ENCODE data around the gene DCXR. TPM values are rescaled to one million over a fixed set of nuclear protein-coding genes. Genes with fewer than 3 reads are reported as not detected.

DCXR gene
- total and polyA plus RNA-seq, 4 experiments from 2014 or later: 65.9 to 164 (median 92.9) TPM

GRCh38 chr17:82018152-82018988 lies 19.1 kb downstream of the DCXR start:
- peak overlapping the region in 2 of 7 donors; percentile 11 to 15 for H3K27ac Mint-ChIP-seq
- ChIA-PET POLR2A (ENCODE audit: partially characterized antibody) (interaction anchor here (1.2 to 1.7 kb wide), 2 partner anchors 41 to 59 kb away, joined by 4 read pairs; partner anchors contain the start of gene ASPSCR1), CTCF (ENCODE audit: partially characterized antibody) (interaction anchor here (1.4 to 7.5 kb wide), 5 partner anchors 9 to 64 kb away, joined by 3 to 81 read pairs (median 5); partner anchors contain the start of genes ASPSCR1 and NOTUM)
- peak overlapping the region in 2 of 8 donors; percentile 3 to 59 for H3K4me3 Mint-ChIP-seq
- H3K9me3 Mint-ChIP-seq: no peaks in the 10 kb centered on the region
- Histone ChIP-seq H3K27me3 (ENCODE audit: insufficient read depth, low read length) (no peaks in the 10 kb centered on the region), H3K4me1 (ENCODE audit: insufficient read depth, low read length) (peaks cover 19% of the 10 kb centered on the region), H3K4me3 (ENCODE audit: low read length in 2 of 2) (no peak overlapping the region), H3K27ac (ENCODE audit: low read depth, low read length) (no peak overlapping the region), H3K9me3 (ENCODE audit: control insufficient read depth in 1 of 2, low read length in 2 of 2) (no peaks in the 10 kb centered on the region), H3K36me3 (ENCODE audit: insufficient read depth, low read length) (no peaks in the 10 kb centered on the region)
- intact Hi-C loops (cut with micrococcal nuclease): no loop called here
- DNase-seq: no peak
- peaks cover 3 to 22% (median 15%) of the 10 kb centered on the region in 4 donors for H3K4me1 Mint-ChIP-seq
- H3K27me3 Mint-ChIP-seq: no peaks in the 10 kb centered on the region
- H3K36me3 Mint-ChIP-seq: peaks cover 3% of the 10 kb centered on the region in 2 donors

DNA sequence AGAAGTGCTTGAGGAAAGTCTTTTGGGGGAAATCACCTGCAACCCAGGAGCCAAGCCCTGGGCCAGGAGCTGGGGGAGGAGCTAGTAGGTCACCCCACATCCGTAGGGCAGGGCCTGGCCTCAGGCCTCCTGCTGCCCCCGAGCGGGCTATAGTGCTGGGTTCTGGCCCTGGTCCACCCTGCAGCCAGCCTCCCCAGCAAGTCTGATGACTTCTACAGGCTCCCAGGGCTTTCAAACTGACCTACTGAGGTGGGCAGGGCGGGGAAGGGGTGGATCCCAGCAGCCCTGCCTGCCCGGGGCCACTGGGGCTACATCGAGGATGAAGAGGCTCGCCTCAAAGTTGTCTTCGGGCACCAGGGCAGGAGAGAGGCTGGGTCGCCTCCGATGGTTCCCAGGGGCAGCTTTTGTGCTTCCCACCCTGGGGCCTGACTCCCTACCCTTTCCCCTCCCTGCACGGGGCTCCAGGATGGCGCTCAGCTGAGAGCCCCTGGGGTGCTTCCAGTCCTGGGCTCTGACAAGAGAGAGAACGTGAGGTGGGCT lies 19.8 kb downstream of the DCXR start:
- Mint-ChIP-seq H3K9me3 (no peaks in the 10 kb centered on the region), H3K27me3 (no peaks in the 10 kb centered on the region), H3K4me1 (peaks cover 3 to 19% (median 13%) of the 10 kb centered on the region in 4 donors), H3K4me3 (no peak overlapping the region), H3K36me3 (peaks cover 0 to 3% of the 10 kb centered on the region in 2 donors), H3K27ac (no peak overlapping the region)
- intact Hi-C loops (cut with micrococcal nuclease): no loop called here
- ChIA-PET CTCF (ENCODE audit: partially characterized antibody) (interaction anchor here (1.4 to 7.5 kb wide), 2 partner anchors 14 to 58 kb away, joined by 3 to 81 read pairs; partner anchors contain the start of gene NOTUM), POLR2A (ENCODE audit: partially characterized antibody) (interaction anchor here (0.6 to 1.7 kb wide), 3 partner anchors 21 to 58 kb away, joined by 3 to 4 read pairs (median 4); partner anchors contain the start of gene ASPSCR1)
- H3K4me1 ChIP-seq (ENCODE audit: insufficient read depth, low read length): peaks cover 19% of the 10 kb centered on the region
- no peak overlapping the region for H3K4me3 ChIP-seq (ENCODE audit: low read length in 2 of 2)
- DNase-seq: no peak
- no peaks in the 10 kb centered on the region for H3K9me3 ChIP-seq (ENCODE audit: control insufficient read depth in 1 of 2, low read length in 2 of 2)
- no peak overlapping the region for H3K27ac ChIP-seq (ENCODE audit: low read depth, low read length)
- no peaks in the 10 kb centered on the region for H3K36me3 ChIP-seq (ENCODE audit: insufficient read depth, low read length)
- no peaks in the 10 kb centered on the region for H3K27me3 ChIP-seq (ENCODE audit: insufficient read depth, low read length)

DNA sequence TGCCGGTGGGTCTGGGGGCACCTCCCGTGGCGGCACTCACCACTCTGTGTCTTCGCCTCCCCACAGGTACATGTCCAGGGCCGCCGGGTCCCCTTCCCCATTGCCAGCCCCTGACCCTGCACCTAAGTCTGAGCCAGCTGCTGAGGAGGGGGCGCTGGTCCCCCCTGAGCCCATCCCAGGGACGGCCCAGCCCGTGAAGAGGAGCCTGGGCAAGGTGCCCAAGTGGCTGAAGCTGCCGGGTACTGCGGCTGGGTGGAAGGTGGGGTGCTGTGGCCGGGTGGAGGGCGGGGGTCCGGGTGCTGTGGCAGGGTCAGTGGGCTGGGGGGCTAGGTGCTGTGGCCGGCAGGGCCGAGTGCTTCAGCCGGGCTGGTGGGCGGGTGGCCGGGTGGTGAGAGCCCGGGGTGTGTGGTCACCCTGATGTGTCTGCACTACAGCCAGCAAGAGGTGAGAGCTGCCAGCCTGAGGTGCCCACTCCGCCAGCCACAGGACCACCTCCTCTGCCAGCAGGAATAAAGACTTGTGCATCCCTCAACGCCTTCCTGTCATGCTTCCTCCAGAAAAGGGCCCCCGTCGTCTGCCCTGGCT lies 20.5 kb downstream of the DCXR start:
- Histone ChIP-seq H3K36me3 (ENCODE audit: insufficient read depth, low read length) (no peaks in the 10 kb centered on the region), H3K4me1 (ENCODE audit: insufficient read depth, low read length) (peaks cover 15% of the 10 kb centered on the region), H3K9me3 (ENCODE audit: control insufficient read depth in 1 of 2, low read length in 2 of 2) (no peaks in the 10 kb centered on the region), H3K27ac (ENCODE audit: low read depth, low read length) (no peak overlapping the region), H3K27me3 (ENCODE audit: insufficient read depth, low read length) (no peaks in the 10 kb centered on the region), H3K4me3 (ENCODE audit: low read length in 2 of 2) (no peak overlapping the region)
- Mint-ChIP-seq H3K4me3 (no peak overlapping the region), H3K4me1 (peaks cover 3 to 16% (median 11%) of the 10 kb centered on the region in 4 donors), H3K36me3 (peaks cover 0 to 3% of the 10 kb centered on the region in 2 donors), H3K27ac (no peak overlapping the region), H3K9me3 (no peaks in the 10 kb centered on the region), H3K27me3 (no peaks in the 10 kb centered on the region)
- ChIA-PET CTCF (ENCODE audit: partially characterized antibody) (interaction anchor here (1.4 to 7.5 kb wide), 3 partner anchors 14 to 57 kb away, joined by 3 to 81 read pairs (median 3); partner anchors contain the start of genes DCXR and NOTUM), POLR2A (ENCODE audit: partially characterized antibody) (interaction anchor here (0.6 to 1.2 kb wide), 2 partner anchors 20 to 57 kb away, joined by 3 to 4 read pairs; no protein-coding TSS in a partner anchor)
- intact Hi-C loops (cut with micrococcal nuclease): no loop called here
- no peak for DNase-seq

GRCh38 chr17:82016061-82016874 lies 21.2 kb downstream of the DCXR start:
- intact Hi-C loops (cut with micrococcal nuclease): no loop called here
- peaks cover 0 to 9% (median 5%) of the 10 kb centered on the region in 4 donors for H3K4me1 Mint-ChIP-seq
- peaks cover 8% of the 10 kb centered on the region for H3K4me1 ChIP-seq (ENCODE audit: insufficient read depth, low read length)
- ChIA-PET CTCF (ENCODE audit: partially characterized antibody) (interaction anchor here (1.6 kb wide), 2 partner anchors 21 to 57 kb away, joined by 3 to 6 read pairs; partner anchors contain the start of gene DCXR), POLR2A (ENCODE audit: partially characterized antibody) (no interaction called here)
- no peaks in the 10 kb centered on the region for H3K9me3 ChIP-seq (ENCODE audit: control insufficient read depth in 1 of 2, low read length in 2 of 2)
- H3K27me3 Mint-ChIP-seq: no peaks in the 10 kb centered on the region
- no peak overlapping the region for H3K27ac ChIP-seq (ENCODE audit: low read depth, low read length)
- no peaks in the 10 kb centered on the region for H3K36me3 ChIP-seq (ENCODE audit: insufficient read depth, low read length)
- no peaks in the 10 kb centered on the region for H3K9me3 Mint-ChIP-seq
- H3K27ac Mint-ChIP-seq: no peak overlapping the region
- peaks cover 0 to 3% of the 10 kb centered on the region in 2 donors for H3K36me3 Mint-ChIP-seq
- H3K27me3 ChIP-seq (ENCODE audit: insufficient read depth, low read length): no peaks in the 10 kb centered on the region
- H3K4me3 Mint-ChIP-seq: no peak overlapping the region
- no peak overlapping the region for H3K4me3 ChIP-seq (ENCODE audit: low read length in 2 of 2)
- no peak for DNase-seq

GRCh38 chr17:82015311-82015971 lies 22.1 kb downstream of the DCXR start:
- intact Hi-C loops (cut with micrococcal nuclease): no loop called here
- no peak for DNase-seq
- Mint-ChIP-seq H3K4me1 (peaks cover 0 to 5% (median under 1%) of the 10 kb centered on the region in 4 donors), H3K27ac (no peak overlapping the region), H3K27me3 (no peaks in the 10 kb centered on the region), H3K4me3 (no peak overlapping the region), H3K9me3 (no peaks in the 10 kb centered on the region), H3K36me3 (peaks cover 0 to 3% of the 10 kb centered on the region in 2 donors)
- POLR2A ChIA-PET (ENCODE audit: partially characterized antibody): interaction anchor here (1.1 kb wide), 1 partner anchor 48 kb away, joined by 3 read pairs; no protein-coding TSS in a partner anchor
- no peak overlapping the region for H3K27ac ChIP-seq (ENCODE audit: low read depth, low read length)
- no peak overlapping the region for H3K4me3 ChIP-seq (ENCODE audit: low read length in 2 of 2)
- H3K9me3 ChIP-seq (ENCODE audit: control insufficient read depth in 1 of 2, low read length in 2 of 2): no peaks in the 10 kb centered on the region
- H3K36me3 ChIP-seq (ENCODE audit: insufficient read depth, low read length): no peaks in the 10 kb centered on the region
- H3K27me3 ChIP-seq (ENCODE audit: insufficient read depth, low read length): no peaks in the 10 kb centered on the region
- CTCF ChIA-PET (ENCODE audit: partially characterized antibody): interaction anchor here (1.6 kb wide), 2 partner anchors 22 to 56 kb away, joined by 3 to 6 read pairs; partner anchors contain the start of gene DCXR
- H3K4me1 ChIP-seq (ENCODE audit: insufficient read depth, low read length): no peaks in the 10 kb centered on the region

DNA sequence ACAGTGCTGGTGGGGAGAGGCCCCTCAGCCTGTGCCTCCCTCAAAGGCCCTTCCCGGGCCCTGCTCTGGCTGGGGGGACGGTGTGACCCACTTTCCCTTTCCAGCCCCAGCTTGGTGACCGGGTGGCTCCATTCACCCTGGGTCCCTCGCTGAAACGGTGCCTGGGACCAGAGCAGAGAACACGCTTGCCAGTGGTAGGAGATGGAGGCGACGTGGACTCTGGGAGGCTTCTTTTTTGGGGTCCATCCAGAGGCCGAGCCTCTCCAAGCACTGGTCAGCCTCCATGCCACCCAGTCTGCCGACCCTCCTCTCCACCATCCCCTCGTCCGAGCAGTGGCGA lies 22.6 kb downstream of the DCXR start:
- intact Hi-C loops (cut with micrococcal nuclease): no loop called here
- no peak for DNase-seq
- Histone ChIP-seq H3K36me3 (ENCODE audit: insufficient read depth, low read length) (no peaks in the 10 kb centered on the region), H3K27ac (ENCODE audit: low read depth, low read length) (no peak overlapping the region), H3K4me3 (ENCODE audit: low read length in 2 of 2) (no peak overlapping the region), H3K4me1 (ENCODE audit: insufficient read depth, low read length) (no peaks in the 10 kb centered on the region), H3K9me3 (ENCODE audit: control insufficient read depth in 1 of 2, low read length in 2 of 2) (no peaks in the 10 kb centered on the region), H3K27me3 (ENCODE audit: insufficient read depth, low read length) (no peaks in the 10 kb centered on the region)
- peaks cover 0 to 5% (median 0%) of the 10 kb centered on the region in 4 donors for H3K4me1 Mint-ChIP-seq
- ChIA-PET CTCF (ENCODE audit: partially characterized antibody) (interaction anchor here (1.6 kb wide), 1 partner anchor 56 kb away, joined by 6 read pairs; no protein-coding TSS in a partner anchor), POLR2A (ENCODE audit: partially characterized antibody) (interaction anchor here (1.1 kb wide), 1 partner anchor 48 kb away, joined by 3 read pairs; no protein-coding TSS in a partner anchor)
- H3K4me3 Mint-ChIP-seq: no peak overlapping the region
- no peaks in the 10 kb centered on the region for H3K27me3 Mint-ChIP-seq
- H3K27ac Mint-ChIP-seq: no peak overlapping the region
- H3K36me3 Mint-ChIP-seq: peaks cover 0 to 3% of the 10 kb centered on the region in 2 donors
- H3K9me3 Mint-ChIP-seq: no peaks in the 10 kb centered on the region

All from CD4-positive, alpha-beta memory T cell (primary cell).